Memory B cell (primary cell): Measurements from ENCODE around the gene FNBP1.
"Not testable (repeated sequence)": the region's sequence is repeated elsewhere in the genome, so short reads cannot be mapped to it uniquely, and the experiment has no call there.

Source experiments
- ATAC-seq: fragments of 150-1000 bp; cut with Tn5 transposase; 2 replicates; pipeline ENCODE4 v1.10.0; 2021; ENCODE audit warnings: low read depth, mild to moderate bottlenecking, moderate library complexity
- DNase-seq, 2 donors: peaks; one replicate each; pipeline ENCODE4 v3.0.0; 2022; ENCODE audit warnings: low spot score in 2 of 2
- H3K27ac Mint-ChIP-seq: one replicate; pipeline ENCODE4 v1.8.0; 2022; ENCODE audit warnings: mild to moderate bottlenecking, moderate library complexity, mixed read lengths
- H3K27me3 Mint-ChIP-seq: one replicate; pipeline ENCODE4 v1.8.0; 2022; ENCODE audit warnings: mixed read lengths
- H3K36me3 Mint-ChIP-seq: one replicate; pipeline ENCODE4 v1.8.0; 2022; ENCODE audit warnings: mild to moderate bottlenecking, mixed read lengths
- H3K4me1 Mint-ChIP-seq: one replicate; pipeline ENCODE4 v1.8.0; 2022; ENCODE audit warnings: mixed read lengths
- H3K4me3 Mint-ChIP-seq: one replicate; pipeline ENCODE4 v1.8.0; 2022; ENCODE audit warnings: mild to moderate bottlenecking, moderate library complexity, mixed read lengths
- H3K9me3 Mint-ChIP-seq: one replicate; pipeline ENCODE4 v1.8.0; 2022; ENCODE audit warnings: mixed read lengths

Gene FNBP1

DNA sequence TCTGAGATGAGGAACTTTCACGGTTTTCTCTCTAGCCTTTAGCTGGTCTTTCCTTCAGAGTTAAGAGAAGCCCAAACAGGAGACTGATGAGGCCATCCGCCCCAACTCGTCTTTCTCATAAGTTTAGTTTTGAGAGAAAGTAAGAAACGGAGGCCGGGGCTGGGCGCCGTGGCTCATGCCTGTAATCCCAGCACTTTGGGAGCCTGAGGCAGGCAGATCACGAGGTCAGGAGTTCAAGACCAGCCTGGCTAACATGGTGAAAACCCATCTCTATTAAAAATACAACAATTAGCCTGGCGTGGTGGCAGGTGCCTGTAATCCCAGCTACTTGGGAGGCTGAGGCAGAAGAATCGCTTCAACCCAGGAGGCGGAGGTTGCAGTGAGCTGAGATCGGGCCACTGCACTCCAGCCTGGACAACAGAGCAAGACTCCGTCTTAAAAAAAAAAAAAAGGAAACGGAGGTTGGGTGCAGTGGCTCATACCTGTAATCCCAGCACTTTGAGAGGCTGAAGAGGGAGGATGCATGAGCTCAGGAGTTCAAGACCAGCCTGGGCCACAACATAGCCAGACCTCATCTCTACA, 152.2 kb downstream of the FNBP1 start:
- not testable (repeated sequence) for DNase-seq, ATAC-seq, H3K27me3 Mint-ChIP-seq, H3K9me3 Mint-ChIP-seq
- Mint-ChIP-seq H3K27ac (peak overlapping the region; percentile 97), H3K36me3 (peaks cover 23% of the 10 kb centered on the region), H3K4me3 (peak overlapping the region; percentile 75), H3K4me1 (peaks cover 64% of the 10 kb centered on the region)

DNA sequence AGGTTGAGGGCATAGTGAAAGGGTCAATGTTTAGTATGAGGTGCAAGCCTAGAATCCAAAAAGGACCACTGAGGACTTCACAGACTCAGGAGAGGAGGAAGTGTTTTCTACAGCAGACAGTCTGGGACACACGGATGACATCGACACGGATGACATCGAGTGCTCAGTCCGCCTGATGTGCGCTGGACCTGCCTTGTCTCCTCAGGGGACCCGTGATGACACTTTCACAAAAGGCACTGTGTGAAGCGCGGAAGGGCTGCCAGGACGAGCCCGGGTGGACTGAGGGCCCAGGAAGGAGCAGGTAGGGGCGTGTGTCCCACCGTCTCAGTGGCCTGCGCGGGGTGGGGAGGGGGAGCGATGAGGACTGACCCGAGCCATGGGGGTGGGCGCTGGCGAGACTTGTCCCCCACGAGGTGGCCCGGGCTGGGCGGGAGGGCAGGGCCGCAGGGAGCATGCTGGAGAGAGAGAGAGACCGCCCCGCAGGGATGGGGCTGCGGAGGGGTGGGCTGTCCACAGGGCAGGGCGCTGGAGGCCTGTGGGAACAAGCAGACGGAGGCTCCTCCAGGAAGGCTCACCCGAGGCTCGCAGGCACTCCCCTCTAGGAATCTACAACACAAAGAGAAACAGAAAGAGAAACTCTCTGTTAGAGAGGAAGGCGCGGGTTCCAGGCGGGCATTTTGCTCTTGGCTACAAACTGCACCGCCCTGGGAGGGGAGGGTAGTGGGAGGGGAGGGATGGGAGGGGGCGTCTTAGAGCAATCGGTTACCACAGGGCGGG, 152.9 kb downstream of the FNBP1 start:
- Mint-ChIP-seq H3K27me3 (no peaks in the 10 kb centered on the region), H3K4me1 (peaks cover 68% of the 10 kb centered on the region), H3K27ac (peak overlapping the region; percentile 97), H3K36me3 (peaks cover 19% of the 10 kb centered on the region), H3K4me3 (peak overlapping the region; percentile 80), H3K9me3 (no peaks in the 10 kb centered on the region)
- ATAC-seq (no peak), DNase-seq (peak in 1 of 2 donors; percentile 36)

DNA sequence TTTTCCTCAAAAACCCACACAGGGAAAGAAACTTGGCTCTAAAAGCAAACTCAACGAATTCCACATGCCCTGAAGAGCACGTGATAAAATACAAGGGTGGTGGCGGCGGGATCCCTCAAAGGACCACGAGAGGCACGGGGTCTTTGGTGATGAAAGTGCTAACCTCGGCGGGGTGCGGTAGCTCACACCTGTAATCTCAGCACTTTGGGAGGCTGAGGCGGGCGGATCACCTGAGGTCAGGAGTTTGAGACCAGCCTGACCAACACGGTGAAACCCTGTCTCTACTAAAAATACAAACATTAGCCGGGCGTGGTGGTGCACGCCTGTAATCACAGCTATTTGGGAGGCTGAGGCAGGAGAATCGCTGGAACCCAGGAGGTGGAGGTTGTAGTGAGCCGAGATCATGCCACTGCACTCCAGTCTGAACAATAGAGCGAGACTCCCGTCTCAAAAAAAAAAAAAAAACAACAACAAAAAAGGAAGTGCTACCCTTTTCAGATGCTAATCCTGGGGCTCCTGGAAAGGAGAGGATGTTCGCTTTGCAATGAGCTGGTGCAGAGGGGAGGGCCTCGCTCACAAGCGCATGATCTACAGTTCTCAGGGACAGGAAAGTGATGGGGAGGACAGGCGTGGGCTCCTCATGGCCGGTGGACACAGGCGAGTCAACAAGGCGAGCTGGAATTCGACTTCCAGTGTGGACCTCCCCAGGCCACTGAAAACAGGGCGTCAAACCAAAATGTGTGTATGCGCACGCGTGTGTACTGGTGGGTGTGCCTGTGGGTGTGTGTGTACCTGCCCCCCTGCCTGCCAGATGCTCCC, 153.7 kb downstream of the FNBP1 start:
- Mint-ChIP-seq H3K27ac (peak overlapping the region; percentile 97), H3K9me3 (no peaks in the 10 kb centered on the region), H3K27me3 (no peaks in the 10 kb centered on the region), H3K4me3 (peak overlapping the region; percentile 80), H3K36me3 (peaks cover 13% of the 10 kb centered on the region), H3K4me1 (peaks cover 66% of the 10 kb centered on the region)
- ATAC-seq = no peak
- DNase-seq = peak in 1 of 2 donors; percentile 41

DNA sequence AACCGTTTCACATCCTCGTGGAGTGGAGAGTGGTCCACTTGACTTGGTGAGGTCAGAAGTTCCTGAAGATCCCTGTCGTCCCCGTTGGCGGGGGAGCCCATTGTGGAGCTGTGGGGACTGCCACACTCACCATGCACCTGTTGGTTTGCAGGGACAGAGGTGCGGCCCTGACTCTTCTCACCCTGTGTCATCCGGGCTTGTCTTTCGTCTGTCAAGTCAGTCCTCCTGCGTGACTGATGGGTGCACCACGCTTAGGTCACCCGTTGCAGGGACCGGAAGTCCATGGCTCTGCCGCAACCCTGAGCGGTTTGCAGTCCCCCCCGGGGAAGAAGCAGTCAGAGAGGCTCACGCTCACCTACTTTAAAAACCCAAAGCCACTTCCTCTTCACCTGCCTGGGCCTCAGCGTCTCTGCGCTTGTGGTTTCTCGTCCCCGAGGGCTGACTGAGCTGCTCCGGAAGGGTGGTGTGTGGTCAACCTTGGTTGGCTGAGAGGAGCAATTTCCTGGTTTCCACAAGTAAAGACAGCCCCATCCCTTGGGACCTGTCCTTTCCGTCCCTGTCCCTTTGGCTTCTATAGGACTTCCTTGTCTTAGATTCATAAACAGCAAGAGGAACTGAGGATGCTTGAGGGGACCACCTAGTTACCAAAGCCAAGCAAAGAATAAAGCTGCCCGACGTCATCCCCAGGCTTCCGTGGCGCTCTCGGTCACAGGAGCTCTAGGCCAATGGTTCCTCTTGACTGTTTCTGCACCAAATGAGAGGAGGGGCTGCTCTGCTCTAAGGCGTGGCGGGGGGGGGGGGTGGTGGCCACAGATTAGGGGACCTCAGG, 154.5 kb downstream of the FNBP1 start:
- peak; percentile 77 to 89 for DNase-seq
- no peaks in the 10 kb centered on the region for H3K27me3 Mint-ChIP-seq
- peak overlapping the region; percentile 80 for H3K4me3 Mint-ChIP-seq
- peak; percentile 61 for ATAC-seq
- peaks cover 67% of the 10 kb centered on the region for H3K4me1 Mint-ChIP-seq
- H3K9me3 Mint-ChIP-seq = no peaks in the 10 kb centered on the region
- peak overlapping the region; percentile 97 for H3K27ac Mint-ChIP-seq
- peaks cover 10% of the 10 kb centered on the region for H3K36me3 Mint-ChIP-seq

DNA sequence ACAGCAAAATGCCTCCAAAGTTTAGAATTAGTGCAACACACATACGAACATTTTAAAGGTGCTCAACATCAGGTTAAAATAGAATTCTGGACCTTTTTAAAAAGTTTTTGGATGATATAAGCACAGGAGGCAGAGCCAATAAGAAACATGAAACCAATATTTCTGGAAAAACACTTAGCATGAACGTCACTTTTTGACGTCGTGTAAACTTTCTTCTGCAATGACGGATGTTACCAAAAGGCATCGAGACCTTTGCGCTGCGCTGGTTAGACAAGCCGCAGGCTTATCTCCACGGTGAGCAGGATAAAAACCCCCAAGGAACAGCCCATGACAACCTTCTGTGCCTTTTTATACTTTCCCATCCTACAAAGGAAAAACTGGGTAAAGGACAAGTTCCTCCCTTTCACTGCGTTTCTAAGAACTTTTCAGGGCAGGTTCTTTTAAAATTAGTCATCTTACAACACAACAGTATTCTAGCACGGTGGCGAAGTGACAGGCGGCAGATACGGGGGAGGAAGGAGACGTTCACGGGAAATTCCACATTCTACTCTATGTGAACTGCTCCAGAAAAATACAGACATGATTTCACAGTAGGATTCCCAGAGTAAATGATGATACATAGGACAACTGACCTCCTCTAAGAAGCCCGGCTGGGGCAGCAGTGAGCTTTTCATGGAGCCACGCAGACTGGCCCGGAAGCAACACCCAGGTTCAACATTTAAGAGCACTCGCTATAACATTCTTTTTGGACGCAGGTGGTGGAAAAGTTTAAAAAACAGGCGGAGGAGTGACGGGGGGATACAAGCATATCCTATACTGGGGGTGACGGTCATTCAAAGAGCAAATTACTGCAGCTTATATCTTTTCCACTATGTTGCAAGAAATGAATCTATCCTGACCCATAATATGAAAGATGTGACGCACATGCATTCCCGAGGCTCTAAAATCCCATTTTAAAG, 155.4 kb downstream of the FNBP1 start:
- H3K4me3 Mint-ChIP-seq = peak overlapping the region; percentile 80
- no peaks in the 10 kb centered on the region for H3K27me3 Mint-ChIP-seq
- peak overlapping the region; percentile 97 for H3K27ac Mint-ChIP-seq
- peaks cover 63% of the 10 kb centered on the region for H3K4me1 Mint-ChIP-seq
- no peaks in the 10 kb centered on the region for H3K9me3 Mint-ChIP-seq
- DNase-seq = peak; percentile 45 to 48
- H3K36me3 Mint-ChIP-seq = peaks cover 8% of the 10 kb centered on the region
- peak; percentile 4 for ATAC-seq

DNA sequence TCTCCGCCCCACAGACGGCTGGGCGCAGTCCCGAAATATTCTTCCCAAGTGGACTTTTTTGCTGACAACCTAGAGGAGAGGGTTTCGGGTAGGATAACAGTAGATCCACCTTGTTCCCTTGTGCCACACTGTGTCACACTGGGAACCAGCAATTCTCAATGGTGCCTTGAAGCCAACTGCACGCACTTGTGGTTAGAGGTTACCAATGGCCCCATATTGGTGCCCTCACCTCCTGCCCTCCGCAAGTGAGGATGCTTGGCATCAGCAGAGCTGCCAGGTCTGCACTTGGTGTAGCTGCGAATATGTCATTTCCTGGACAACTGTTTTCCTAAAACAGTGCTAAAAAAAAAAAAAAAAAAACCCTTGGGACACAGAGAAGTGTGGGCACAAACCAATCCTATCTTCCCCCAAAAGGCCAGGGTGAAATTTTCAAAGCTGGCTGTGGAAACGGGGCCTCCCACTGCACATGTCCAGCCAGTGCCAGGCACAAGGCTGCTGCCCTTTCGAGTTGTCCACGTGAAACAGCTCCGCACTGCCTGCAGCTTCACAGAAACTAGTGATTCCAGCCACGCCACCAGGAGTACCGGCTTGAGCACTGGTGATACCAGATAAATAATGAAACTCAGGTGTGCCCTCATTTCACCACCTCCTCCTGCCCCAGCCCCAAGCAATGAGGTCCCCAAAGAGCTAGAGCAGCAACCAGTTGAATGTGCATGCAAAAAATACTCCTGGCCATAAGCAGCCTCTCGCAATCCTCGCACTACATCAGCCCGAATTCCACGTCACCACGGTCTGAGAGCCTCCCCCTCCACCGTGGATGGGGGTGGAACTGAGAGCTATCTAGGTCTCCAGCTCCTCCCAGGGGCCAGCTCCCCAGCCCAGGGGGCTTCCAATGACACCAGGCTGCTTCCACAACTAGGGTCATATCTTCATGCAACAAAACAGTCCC, 156.5 kb downstream of the FNBP1 start:
- Mint-ChIP-seq H3K27ac (peak overlapping the region; percentile 97), H3K27me3 (no peaks in the 10 kb centered on the region), H3K9me3 (no peaks in the 10 kb centered on the region), H3K4me3 (peak overlapping the region; percentile 80), H3K4me1 (peaks cover 55% of the 10 kb centered on the region), H3K36me3 (peaks cover 8% of the 10 kb centered on the region)
- DNase-seq = peak; percentile 38 to 49
- no peak for ATAC-seq

DNA sequence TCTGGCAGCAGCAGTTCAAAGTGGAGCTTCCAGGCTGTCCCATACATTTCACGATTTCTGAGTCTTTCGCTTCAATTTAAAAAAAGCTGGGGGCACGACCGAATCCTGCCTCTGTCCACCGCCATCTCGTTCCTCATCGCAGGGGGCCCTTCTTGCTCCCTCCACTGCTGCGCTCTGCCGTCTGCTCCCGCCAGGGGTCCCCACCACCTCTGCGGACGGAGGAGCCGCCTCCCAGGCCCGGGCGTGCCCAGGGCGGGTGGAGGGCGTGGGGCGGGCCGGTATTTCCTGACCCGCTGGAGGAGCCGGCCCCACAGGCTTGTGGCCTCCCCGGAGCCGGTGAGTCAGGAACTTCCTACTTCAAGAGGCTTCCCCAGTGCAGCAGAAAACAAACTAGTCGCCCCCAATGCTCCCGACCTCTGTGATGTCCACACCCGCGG, 157.3 kb downstream of the FNBP1 start:
- Mint-ChIP-seq H3K4me3 (peak overlapping the region; percentile 80), H3K9me3 (no peaks in the 10 kb centered on the region), H3K27me3 (no peaks in the 10 kb centered on the region), H3K4me1 (peaks cover 52% of the 10 kb centered on the region), H3K27ac (peak overlapping the region; percentile 97), H3K36me3 (peaks cover 8% of the 10 kb centered on the region)
- DNase-seq (peak; percentile 86 to 94), ATAC-seq (peak; percentile 33)

DNA sequence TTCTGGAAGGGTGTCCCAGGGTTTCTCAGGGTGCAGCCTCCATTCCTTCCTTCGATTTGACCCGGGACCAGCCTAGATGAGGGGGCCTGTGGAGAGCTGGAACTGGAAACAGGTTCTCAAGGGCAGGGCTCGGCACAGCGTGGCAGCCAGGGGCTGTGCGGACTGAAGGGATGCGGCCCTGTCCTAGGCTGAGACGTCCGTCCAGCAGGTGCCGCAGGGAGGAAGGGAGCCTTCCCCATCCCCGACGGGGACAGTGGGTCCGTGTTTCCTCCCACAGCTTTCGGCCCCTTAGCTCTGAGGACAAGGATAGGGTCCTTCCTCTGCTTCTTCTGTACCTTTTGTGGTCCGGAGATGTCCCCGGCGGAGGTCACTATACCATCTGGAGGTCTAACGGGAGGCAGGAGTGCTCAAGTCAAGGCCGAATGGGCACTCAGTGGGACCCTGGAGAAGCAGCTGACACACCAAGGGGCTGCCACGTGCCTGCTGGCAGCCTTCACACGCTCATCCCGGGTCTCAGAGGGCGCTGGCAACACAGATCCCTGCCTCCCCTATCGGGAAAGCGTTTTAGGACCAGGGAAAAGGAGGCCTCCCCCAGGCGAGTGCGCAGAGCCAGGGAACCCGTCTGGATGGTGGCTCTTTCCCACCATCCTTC, 157.8 kb downstream of the FNBP1 start:
- Mint-ChIP-seq H3K27ac (peak overlapping the region; percentile 97), H3K4me3 (peak overlapping the region; percentile 80), H3K27me3 (no peaks in the 10 kb centered on the region), H3K4me1 (peaks cover 50% of the 10 kb centered on the region), H3K36me3 (peaks cover 8% of the 10 kb centered on the region), H3K9me3 (no peaks in the 10 kb centered on the region)
- no peak for ATAC-seq
- DNase-seq = peak; percentile 21 to 53

DNA sequence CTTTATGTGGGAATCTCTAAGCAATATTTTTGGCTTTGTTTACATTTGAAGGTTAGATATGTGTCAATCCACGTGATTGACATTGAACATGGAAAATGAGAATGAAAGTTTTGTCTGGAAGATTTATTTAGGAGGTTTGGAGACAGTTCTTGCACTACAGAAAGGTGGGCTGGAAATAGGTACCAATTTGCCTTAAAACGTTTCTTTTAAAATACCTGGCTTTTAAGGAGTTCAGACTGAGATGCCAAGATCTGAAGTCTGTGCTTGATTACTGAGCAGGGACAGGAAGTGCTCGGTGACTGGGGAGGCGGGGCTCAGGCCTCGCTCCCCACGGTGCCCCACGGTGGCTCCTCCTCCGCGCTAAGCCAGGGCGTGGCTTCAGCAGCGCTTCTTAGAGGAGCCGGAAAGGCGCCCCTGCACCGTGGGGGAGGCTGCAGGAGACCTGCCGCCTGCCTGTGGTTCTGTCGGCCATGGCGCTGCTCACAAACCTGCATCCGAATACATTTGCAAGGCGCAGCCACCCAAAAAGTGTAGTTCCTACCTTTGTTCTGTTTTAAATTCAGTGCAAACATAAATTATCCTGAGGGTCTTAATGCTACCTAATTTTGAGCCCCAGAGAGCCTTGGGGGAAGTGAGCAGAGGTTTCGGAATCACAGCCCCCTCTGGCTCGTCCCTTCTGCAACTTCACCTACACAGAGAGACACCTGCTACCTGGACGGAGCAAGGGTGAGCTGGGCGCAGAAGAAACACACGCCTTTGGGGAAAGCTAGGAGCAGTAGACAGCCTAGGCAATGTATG, 158.6 kb downstream of the FNBP1 start:
- peak; percentile 60 for ATAC-seq
- Mint-ChIP-seq H3K4me1 (peaks cover 43% of the 10 kb centered on the region), H3K4me3 (peak overlapping the region; percentile 80), H3K27ac (peak overlapping the region; percentile 97), H3K27me3 (no peaks in the 10 kb centered on the region), H3K9me3 (no peaks in the 10 kb centered on the region), H3K36me3 (peaks cover 2% of the 10 kb centered on the region)
- peak; percentile 84 to 90 for DNase-seq

DNA sequence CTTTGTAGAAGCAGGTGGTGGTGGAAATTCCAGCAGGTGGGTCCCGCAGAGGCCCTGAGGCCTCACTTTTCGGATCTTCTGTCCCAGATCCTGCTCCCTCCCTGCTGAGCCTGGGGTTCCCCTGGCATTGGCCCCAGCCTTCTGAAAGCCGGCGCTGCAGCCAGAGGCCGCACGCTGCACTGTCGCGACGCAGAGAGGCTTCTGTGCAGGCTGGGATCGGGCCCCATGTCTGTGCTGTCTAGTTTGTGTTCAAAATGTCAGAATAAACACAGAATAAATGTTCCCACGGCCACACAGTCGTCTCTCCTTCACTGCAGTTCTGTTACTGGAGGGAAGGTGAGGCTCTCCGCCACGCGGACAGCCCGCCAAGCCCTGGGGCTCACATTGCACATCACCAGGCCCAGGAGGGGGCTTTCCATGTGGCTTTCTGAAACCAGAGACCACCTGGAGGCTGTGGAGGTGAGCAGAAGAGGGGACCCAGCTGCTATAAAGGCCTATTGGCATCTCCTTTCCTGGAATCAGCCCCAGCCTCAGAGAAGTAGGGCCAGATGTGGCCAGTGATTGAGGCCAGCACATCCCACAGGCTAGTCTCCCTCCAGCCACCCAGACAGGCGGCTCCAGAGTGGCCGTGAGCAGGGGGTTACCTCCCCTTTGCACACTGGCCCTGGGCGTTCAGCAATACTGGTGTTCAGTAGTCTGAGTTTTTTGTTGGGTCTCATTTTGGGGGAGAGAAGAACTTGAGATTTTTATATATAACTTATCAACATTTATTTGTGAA, 161.3 kb downstream of the FNBP1 start:
- Mint-ChIP-seq H3K4me3 (no peak overlapping the region), H3K36me3 (peaks cover 2% of the 10 kb centered on the region), H3K4me1 (peaks cover 19% of the 10 kb centered on the region), H3K27ac (peak overlapping the region; percentile 20), H3K9me3 (no peaks in the 10 kb centered on the region), H3K27me3 (no peaks in the 10 kb centered on the region)
- DNase-seq (no peak), ATAC-seq (no peak)
